H1 (cell line): ENCODE results near the gene FBXL16. TPM values are rescaled to one million over a fixed set of nuclear protein-coding genes. Genes with fewer than 3 reads are reported as not detected.

Source experiments
- CTCF ChIA-PET: fragments of 300-600 bp; sonication (Branson Sonifier 250); formaldehyde crosslinking; loops from one replicate; lab custom pipeline; 2021; ENCODE audit not compliant: partially characterized antibody; lab: Charles Lee
- POLR2A ChIA-PET: fragments of 300-600 bp; sonication (Branson Sonifier 250); formaldehyde crosslinking; loops from one replicate; lab custom pipeline; 2021; ENCODE audit warnings: inconsistent platforms; ENCODE audit not compliant: partially characterized antibody; lab: Charles Lee
- DNase-seq, 2 experiments: peaks; one replicate each; pipeline versions ENCODE4 v3.0.0 to v3.0.0-alpha.2; 2010 to 2022; ENCODE audit warnings: low spot score in 2 of 2, low read depth in 1 of 2, mixed read lengths in 1 of 2
- FAIRE-seq: peaks from 2 replicates; lab custom pipeline; 2011; peaks lifted over from hg19 to GRCh38; lab: Jason Lieb, UNC
- H2AFZ ChIP-seq: 2 replicates; pipeline ENCODE4 v1.8.1; 2012; ENCODE audit warnings: low read length, inconsistent platforms
- H2AK5ac ChIP-seq: 2 replicates; pipeline ENCODE4 v1.6.1; 2013; ENCODE audit warnings: low read depth, low read length
- H2BK120ac ChIP-seq: replicated peaks from 2 replicates; pipeline ENCODE3; 2013; ENCODE audit warnings: low read depth, low read length, inconsistent platforms
- H2BK12ac ChIP-seq: 2 replicates; pipeline ENCODE4 v1.6.1; 2013; ENCODE audit warnings: low read depth, low read length
- H2BK15ac ChIP-seq: 2 replicates; pipeline ENCODE4 v1.6.1; 2013; ENCODE audit warnings: low read length
- H2BK20ac ChIP-seq: 2 replicates; pipeline ENCODE4 v1.6.1; 2013; ENCODE audit warnings: low read length
- H2BK5ac ChIP-seq: 2 replicates; pipeline ENCODE4 v1.6.1; 2013; ENCODE audit warnings: low read depth, low read length
- H3K14ac ChIP-seq: 2 replicates; pipeline ENCODE4 v1.6.1; 2013; ENCODE audit warnings: inconsistent platforms; ENCODE audit not compliant: insufficient read length
- H3K18ac ChIP-seq: 2 replicates; pipeline ENCODE4 v1.6.1; 2013; ENCODE audit warnings: low read length; ENCODE audit errors: extremely low read depth
- H3K23ac ChIP-seq: 2 replicates; pipeline ENCODE4 v1.6.1; 2013; ENCODE audit warnings: inconsistent platforms; ENCODE audit not compliant: insufficient read length
- H3K23me2 ChIP-seq: 2 replicates; pipeline ENCODE4 v1.6.1; 2013; ENCODE audit warnings: low read depth, low read length
- H3K27ac ChIP-seq: 2 replicates; pipeline ENCODE4 v1.6.1; 2011; ENCODE audit warnings: low read depth, low read length, inconsistent platforms
- H3K27me3 ChIP-seq, 4 experiments: replicated peaks in 1 of 4; 1 replicate in 1 of 4; 2 replicates in 3 of 4; pipeline versions ENCODE4 v1.6.1 to v1.8.1; 2011 to 2013; ENCODE audit warnings: low read length in 3 of 4, mild to moderate bottlenecking in 3 of 4, inconsistent platforms in 2 of 4, mixed read lengths in 2 of 4, moderate library complexity in 1 of 4; ENCODE audit not compliant: control insufficient read depth in 3 of 4, insufficient read depth in 3 of 4; ENCODE audit errors: extremely low read depth in 1 of 4
- H3K36me3 ChIP-seq, 4 experiments: 2 replicates each; pipeline versions ENCODE4 v1.6.1 to v1.8.1; 2011 to 2013; ENCODE audit warnings: mild to moderate bottlenecking in 4 of 4, low read length in 3 of 4, moderate library complexity in 2 of 4, control low read depth in 1 of 4, inconsistent platforms in 1 of 4; ENCODE audit not compliant: insufficient read depth in 4 of 4, control insufficient read depth in 2 of 4
- H3K4ac ChIP-seq: replicated peaks from 2 replicates; pipeline ENCODE3; 2013; ENCODE audit warnings: low read length, low read depth, mixed read lengths, inconsistent platforms; ENCODE audit not compliant: insufficient read length
- H3K4me1 ChIP-seq, 4 experiments: replicated peaks in 1 of 4; 1 replicate in 1 of 4; 2 replicates in 3 of 4; pipeline versions ENCODE4 v1.6.1 to v1.8.1; 2011 to 2013; ENCODE audit warnings: low read length in 3 of 4, inconsistent platforms in 2 of 4, mixed read lengths in 1 of 4; ENCODE audit not compliant: insufficient read depth in 4 of 4, control insufficient read depth in 3 of 4
- H3K4me2 ChIP-seq, 2 experiments: 2 replicates each; pipeline versions ENCODE4 v1.6.1 to v1.8.1; 2011 to 2013; ENCODE audit warnings: low read depth in 2 of 2, low read length in 2 of 2, control low read depth in 1 of 2, inconsistent platforms in 1 of 2, mild to moderate bottlenecking in 1 of 2; ENCODE audit not compliant: insufficient read depth in 1 of 2
- H3K4me3 ChIP-seq, 4 experiments: fragments of 200-600, 300-600 bp in 1 of 4; sonication (generic), shearing (Covaris generic), sonication (Bioruptor Twin) in 1 of 4; 2 replicates each; pipeline versions ENCODE4 v1.5.1 to v1.8.1; 2011 to 2016; ENCODE audit warnings: low read length in 4 of 4, low read depth in 3 of 4, control low read depth in 2 of 4, inconsistent platforms in 2 of 4, mild to moderate bottlenecking in 2 of 4, mixed read lengths in 1 of 4, moderate library complexity in 1 of 4; ENCODE audit not compliant: insufficient read depth in 2 of 4; ENCODE audit errors: extremely low read depth in 1 of 4
- H3K56ac ChIP-seq: replicated peaks from 2 replicates; pipeline ENCODE3; 2013; ENCODE audit warnings: low read depth, mild to moderate bottlenecking, mixed read lengths, low read length, inconsistent platforms; ENCODE audit not compliant: insufficient read length
- H3K79me1 ChIP-seq: 2 replicates; pipeline ENCODE4 v1.6.1; 2013; ENCODE audit warnings: low read depth, low read length, control low read depth
- H3K79me2 ChIP-seq, 2 experiments: 2 replicates each; pipeline versions ENCODE4 v1.6.1 to v1.8.1; 2012 to 2013; ENCODE audit warnings: low read length in 2 of 2, mild to moderate bottlenecking in 2 of 2, inconsistent platforms in 1 of 2; ENCODE audit not compliant: insufficient read depth in 2 of 2, control insufficient read depth in 1 of 2
- H3K9ac ChIP-seq, 4 experiments: replicated peaks in 1 of 4; 1 replicate in 1 of 4; 2 replicates in 3 of 4; pipeline versions ENCODE4 v1.6.1 to v1.8.1; 2011 to 2013; ENCODE audit warnings: low read depth in 3 of 4, low read length in 3 of 4, control low read depth in 2 of 4, mild to moderate bottlenecking in 2 of 4, moderate library complexity in 2 of 4, inconsistent platforms in 1 of 4; ENCODE audit errors: extremely low read depth in 1 of 4
- H3K9me3 ChIP-seq, 2 experiments: 2 replicates each; pipeline versions ENCODE4 v1.6.1 to v1.8.1; 2012 to 2013; ENCODE audit warnings: mild to moderate bottlenecking in 2 of 2, moderate library complexity in 2 of 2, control low read depth in 1 of 2, inconsistent platforms in 1 of 2, low read depth in 1 of 2, low read length in 1 of 2, mixed read lengths in 1 of 2; ENCODE audit not compliant: insufficient read depth in 2 of 2
- H4K20me1 ChIP-seq, 2 experiments: replicated peaks in 1 of 2; 2 replicates each; pipeline versions ENCODE3 to v1.8.1; 2011 to 2013; ENCODE audit warnings: inconsistent platforms in 2 of 2, low read length in 2 of 2, mild to moderate bottlenecking in 1 of 2; ENCODE audit not compliant: insufficient read depth in 2 of 2, control insufficient read depth in 1 of 2
- H4K5ac ChIP-seq: 2 replicates; pipeline ENCODE4 v1.6.1; 2013; ENCODE audit warnings: low read length, low read depth, mixed read lengths, inconsistent platforms; ENCODE audit not compliant: insufficient read length
- H4K8ac ChIP-seq: 2 replicates; pipeline ENCODE4 v1.8.0; 2013; ENCODE audit warnings: mild to moderate bottlenecking, moderate library complexity, low read length, inconsistent platforms; ENCODE audit not compliant: insufficient read depth; ENCODE audit errors: extremely low read depth
- H4K91ac ChIP-seq: replicated peaks from 2 replicates; pipeline ENCODE3; 2013; ENCODE audit warnings: low read length, mixed read lengths, inconsistent platforms; ENCODE audit not compliant: insufficient read length
- CBX5 ChIP-seq: fragments of 300-800, 300-1000 bp; sonication (generic); IDR thresholded peaks from 2 replicates; pipeline ENCODE4 v1.7.1; 2016; ENCODE audit warnings: antibody characterized with exemption, low read length, low read depth
- CHD2 ChIP-seq: IDR thresholded peaks from 2 replicates; pipeline ENCODE4 v1.6.1; 2012; ENCODE audit warnings: low read length, improper control_type of control experiment
- HDAC2 ChIP-seq, 2 experiments: fragments of 300-600 bp in 1 of 2; sonication (generic) in 1 of 2; IDR thresholded peaks; 2 replicates each; pipeline ENCODE4 v1.6.1; 2011 to 2012; ENCODE audit warnings: low read depth in 2 of 2, low read length in 2 of 2, mild to moderate bottlenecking in 2 of 2, moderate library complexity in 2 of 2, borderline replicate concordance in 1 of 2, inconsistent platforms in 1 of 2
- JUN ChIP-seq: IDR thresholded peaks from 2 replicates; pipeline ENCODE4 v1.6.1; 2011; ENCODE audit warnings: low read depth, mild to moderate bottlenecking, improper control_type of control experiment, low read length
- KDM4A ChIP-seq: IDR thresholded peaks from one replicate; pipeline ENCODE4 v1.7.1; 2012; ENCODE audit warnings: low read depth, mild to moderate bottlenecking, moderate library complexity, low read length, inconsistent platforms; ENCODE audit not compliant: severe bottlenecking
- RBBP5 ChIP-seq: IDR thresholded peaks from 2 replicates; pipeline ENCODE4 v1.7.1; 2012; ENCODE audit warnings: low read depth, mild to moderate bottlenecking, inconsistent platforms, low read length, moderate library complexity, borderline replicate concordance
- RNF2 ChIP-seq: fragments of 200-900, 300-1000 bp; sonication (generic); IDR thresholded peaks from 2 replicates; pipeline ENCODE4 v1.7.1; 2016; ENCODE audit warnings: borderline replicate concordance, low read depth, mild to moderate bottlenecking, antibody characterized with exemption, low read length; ENCODE audit not compliant: poor library complexity, severe bottlenecking; ENCODE audit errors: missing control alignments
- SIX5 ChIP-seq: IDR thresholded peaks from 2 replicates; pipeline ENCODE4 v1.6.1; 2011; ENCODE audit warnings: mild to moderate bottlenecking, low read depth, low read length
- WGBS, 2 experiments: shearing (Covaris generic) in 1 of 2; methylation state at CpG; one replicate each; pipeline versions ENCODE4 v1.1.6 to v1.1.7; 2013 to 2015; ENCODE audit warnings: low lambda C conversion rate in 2 of 2, mixed read lengths in 2 of 2, inconsistent platforms in 1 of 2, low coverage in 1 of 2, missing lambda C conversion rate in 1 of 2; ENCODE audit not compliant: insufficient replicate concordance in 2 of 2, insufficient coverage in 1 of 2, insufficient read length in 1 of 2; ENCODE audit errors: extremely low coverage in 1 of 2, missing lambda C conversion rate in 1 of 2; 5-methylcytosine and 5-hydroxymethylcytosine counted together
- polyA plus RNA-seq, 7 experiments: library from polyadenylated mRNA; depleted of rRNA in 3 of 7; stranded (reverse) in 5 of 7; unstranded in 2 of 7; fragments of >200 nt in 5 of 7; fragments of 200-250 nt in 2 of 7; gene quantifications; 1 replicate in 5 of 7; 2 replicates in 1 of 7; 4 replicates in 1 of 7; pipeline versions ENCODE4 v1.2.1 to v1.2.3, GENCODE V29; 2011 to 2013; ENCODE audit warnings: missing spikeins in 2 of 7, mixed read lengths in 2 of 7
- total RNA-seq: library from RNA; stranded (reverse); fragmentation: NEBNext Ultra II Directional; extraction: Animal tissue kit (Norgen Biotek cat#: 25700); gene quantifications from 2 replicates; pipeline ENCODE4 v1.2.1, GENCODE V29; 2021

Gene FBXL16
- total and polyA plus RNA-seq, 2 of the 8 experiments (the other 6 are each of a cell fraction or from before 2014, with no cell fraction given), result 12.5 to 12.8 TPM

DNA sequence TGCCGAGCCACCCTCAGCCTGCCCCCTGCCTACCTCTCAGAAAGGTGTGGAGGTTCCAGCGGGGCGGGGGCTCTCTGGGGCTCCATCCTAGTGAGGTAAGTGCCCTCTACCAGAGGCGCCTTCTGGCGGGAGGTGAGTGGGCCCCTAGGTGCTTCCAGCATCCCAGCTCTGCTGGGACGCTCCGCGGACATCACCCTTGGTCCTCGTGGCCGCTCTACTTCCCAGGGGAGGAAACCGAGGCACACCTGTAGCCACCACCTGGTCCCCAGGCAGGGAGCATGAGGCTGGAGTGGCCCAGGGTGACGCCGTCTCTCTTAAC lies 62.6 kb downstream of the FBXL16 start:
- H2BK15ac ChIP-seq, result no peak overlapping the region
- H3K79me1 ChIP-seq, result no peaks in the 10 kb centered on the region; the same call in 1 of the 2 replicates
- H3K14ac ChIP-seq, result no peak overlapping the region
- peaks cover 8% of the 10 kb centered on the region; the same call in 1 of the 2 replicates for H3K23me2 ChIP-seq
- ChIA-PET POLR2A (interaction anchor here (0.9 to 1.4 kb wide), 3 partner anchors 10 to 41 kb away, joined by 3 to 4 read pairs (median 3); partner anchors contain the start of gene JMJD8), CTCF (interaction anchor here (1.0 to 3.4 kb wide), 4 partner anchors 18 to 60 kb away, joined by 3 to 22 read pairs (median 4); no protein-coding TSS in a partner anchor)
- no peak overlapping the region for H4K5ac ChIP-seq
- no peak for FAIRE-seq
- H4K8ac ChIP-seq, result no peak overlapping the region
- DNase-seq, result no peak
- peak overlapping the region; percentile 54 for H4K91ac ChIP-seq
- 78% methylated on average over 13 of the region's 13 CpGs; no CpG with 5 or more reads in 1 of the 2 experiments for WGBS, 2 experiments
- H2BK20ac ChIP-seq, result no peak overlapping the region
- peak overlapping the region; percentile 56 to 80 for H3K4me2 ChIP-seq
- H3K4ac ChIP-seq, result no peak overlapping the region
- peaks cover 0 to 5% (median 1%) of the 10 kb centered on the region in 4 experiments; a peak in 2 of 7 replicates for H3K27me3 ChIP-seq
- peak overlapping the region in 2 of 4 experiments; percentile 51 to 88; a peak in 5 of 8 replicates for H3K4me3 ChIP-seq
- no peak overlapping the region for H2BK120ac ChIP-seq
- peaks cover 0 to 21% (median 15%) of the 10 kb centered on the region in 4 experiments; a peak in 6 of 7 replicates for H3K4me1 ChIP-seq
- H3K9me3 ChIP-seq, result no peaks in the 10 kb centered on the region
- H3K18ac ChIP-seq, result no peak overlapping the region
- no peak overlapping the region for H3K56ac ChIP-seq
- H3K79me2 ChIP-seq, result peaks cover 0 to 2% of the 10 kb centered on the region in 2 experiments; a peak in 1 of 4 replicates
- H4K20me1 ChIP-seq, result peaks cover 0 to 7% of the 10 kb centered on the region in 2 experiments
- H2AFZ ChIP-seq, result no peak overlapping the region
- H3K27ac ChIP-seq, result no peak overlapping the region
- no peak overlapping the region for H3K23ac ChIP-seq
- no peaks in the 10 kb centered on the region for H3K36me3 ChIP-seq
- H3K9ac ChIP-seq, result no peak overlapping the region
- TF ChIP-seq CHD2 (no peak), SIX5 (no peak), RBBP5 (no peak), RNF2 (no peak), HDAC2 (IDR thresholded peaks at IDR 0.05; ENCODE audit: borderline replicate concordance in 1 of 2, low read depth in 2 of 2, low read length in 2 of 2) (no peak), CBX5 (no peak), KDM4A (no peak), JUN (no peak)
- TF ChIP-seq, all 59 proteins: peak for 0
- Histone ChIP-seq H2BK5ac (no peak overlapping the region), H2BK12ac (no peak overlapping the region), H2AK5ac (no peak overlapping the region)
